GM12878 (cell line): ENCODE measurements around the gene MSMB. TPM values are rescaled to one million over a fixed set of nuclear protein-coding genes. Genes with fewer than 3 reads are reported as not detected.

ENCODE experiments used
- CEBPZ ChIP-seq: fragments of 150-350 bp; IDR thresholded peaks from 2 replicates; pipeline ENCODE4 v1.6.1; 2016; ENCODE audit warnings: low read depth, low read length
- POLR2AphosphoS2 ChIP-seq: IDR thresholded peaks from 2 replicates; pipeline ENCODE4 v1.6.1; 2011; ENCODE audit warnings: low read depth, mild to moderate bottlenecking, low read length, improper control_type of control experiment, moderate library complexity
- ZBTB40 ChIP-seq: fragments of 450-650 bp; IDR thresholded peaks from 2 replicates; pipeline ENCODE4 v1.6.1; 2016; ENCODE audit warnings: mild to moderate bottlenecking, moderate library complexity, borderline replicate concordance
- polyA plus RNA-seq, 11 experiments: library from polyadenylated mRNA; depleted of rRNA in 4 of 11; unstranded in 6 of 11; stranded (reverse) in 5 of 11; fragments of >200 nt; fragmentation: Nextera tagmentation in 4 of 11; fragmentation: Illumina TruSeq in 1 of 11; extraction: Ambion mirVana in 4 of 11; extraction: Trizol in 1 of 11; gene quantifications; 1 replicate in 1 of 11; 2 replicates in 10 of 11; pipeline versions ENCODE4 v1.2.1 to v1.2.3, GENCODE V29; 2011 to 2016; ENCODE audit warnings: inconsistent platforms in 2 of 11, missing spikeins in 2 of 11, low read depth in 1 of 11
- total RNA-seq, 4 experiments: library from RNA; depleted of rRNA in 3 of 4; stranded (reverse); fragments of >200 nt in 3 of 4; fragmentation: Illumina TruSeq in 1 of 4; extraction: Trizol in 1 of 4; gene quantifications; 2 replicates each; pipeline versions ENCODE4 v1.2.1 to v1.2.3, GENCODE V29; 2013 to 2021

The MSMB gene
- total and polyA plus RNA-seq, 10 of the 15 experiments (the other 5 are each of a cell fraction or from before 2014, with no cell fraction given) = not detected

GRCh38 chr10:46084321-46085165 lies 38.5 kb upstream of the MSMB start (continued):
- TF ChIP-seq CEBPZ (no peak), ZBTB40 (no peak), POLR2AphosphoS2 (no peak)
